Keratinocyte (primary cell): ENCODE data around the gene ANKZF1. TPM values are rescaled to one million over a fixed set of nuclear protein-coding genes. Genes with fewer than 3 reads are reported as not detected.
"Not testable (repeated sequence)": the region's sequence is repeated elsewhere in the genome, so short reads cannot be mapped to it uniquely, and the experiment has no call there.

Experiments
- DNase-seq: peaks from one replicate; pipeline ENCODE4 v3.0.0-alpha.2; 2011; ENCODE audit warnings: low read depth, missing footprints, low spot score
- FAIRE-seq: peaks from 2 replicates; lab custom pipeline; 2011; peaks lifted over from hg19 to GRCh38; lab: Jason Lieb, UNC
- H2AFZ ChIP-seq: 2 replicates; pipeline ENCODE4 v1.6.0; 2012; ENCODE audit warnings: low read length, control low read depth, inconsistent platforms; ENCODE audit not compliant: control insufficient read depth
- H3K27ac ChIP-seq: 2 replicates; pipeline ENCODE4 v1.5.1; 2011; ENCODE audit warnings: low read length; ENCODE audit not compliant: control insufficient read depth, insufficient read depth
- H3K27me3 ChIP-seq: 3 replicates; pipeline ENCODE4 v1.6.0; 2011; ENCODE audit warnings: low read length; ENCODE audit not compliant: control insufficient read depth, insufficient read depth; ENCODE audit errors: extremely low read depth
- H3K36me3 ChIP-seq, 2 experiments: 2 replicates in 1 of 2; 3 replicates in 1 of 2; pipeline ENCODE4 v1.5.1; 2011; ENCODE audit warnings: low read length in 2 of 2, mild to moderate bottlenecking in 1 of 2; ENCODE audit not compliant: control insufficient read depth in 2 of 2, insufficient read depth in 2 of 2; ENCODE audit errors: extremely low read depth in 1 of 2
- H3K4me1 ChIP-seq: 3 replicates; pipeline ENCODE4 v1.5.1; 2011; ENCODE audit warnings: low read length; ENCODE audit not compliant: control insufficient read depth, insufficient read depth; ENCODE audit errors: extremely low read depth
- H3K4me2 ChIP-seq: 3 replicates; pipeline ENCODE4 v1.6.0; 2011; ENCODE audit warnings: low read depth, low read length; ENCODE audit not compliant: control insufficient read depth, insufficient read depth; ENCODE audit errors: extremely low read depth
- H3K4me3 ChIP-seq, 3 experiments: fragments of 200-600 bp in 1 of 3; sonication (generic) in 1 of 3; 2 replicates in 2 of 3; 3 replicates in 1 of 3; pipeline ENCODE4 v1.5.1; 2011 to 2016; ENCODE audit warnings: low read length in 3 of 3, mild to moderate bottlenecking in 3 of 3, control low read depth in 2 of 3, inconsistent platforms in 1 of 3, low read depth in 1 of 3, mixed read lengths in 1 of 3, mixed run types in 1 of 3, moderate library complexity in 1 of 3; ENCODE audit not compliant: control insufficient read depth in 2 of 3, insufficient read depth in 2 of 3; ENCODE audit errors: extremely low read depth in 1 of 3
- H3K79me2 ChIP-seq: 2 replicates; pipeline ENCODE4 v1.6.0; 2012; ENCODE audit warnings: low read length; ENCODE audit not compliant: control insufficient read depth, insufficient read depth
- H3K9ac ChIP-seq: 3 replicates; pipeline ENCODE4 v1.6.0; 2011; ENCODE audit warnings: low read length; ENCODE audit not compliant: control insufficient read depth, insufficient read depth; ENCODE audit errors: extremely low read depth
- H3K9me1 ChIP-seq: 3 replicates; pipeline ENCODE4 v1.6.0; 2011; ENCODE audit warnings: low read length; ENCODE audit not compliant: control insufficient read depth, insufficient read depth; ENCODE audit errors: extremely low read depth
- H3K9me3 ChIP-seq: 2 replicates; pipeline ENCODE4 v1.5.1; 2012; ENCODE audit warnings: low read depth, low read length; ENCODE audit not compliant: control insufficient read depth
- H4K20me1 ChIP-seq: 3 replicates; pipeline ENCODE4 v1.6.0; 2011; ENCODE audit warnings: low read length; ENCODE audit not compliant: control insufficient read depth, insufficient read depth; ENCODE audit errors: extremely low read depth
- EZH2 ChIP-seq: IDR thresholded peaks from one replicate; pipeline ENCODE4 v1.6.1; 2012; ENCODE audit warnings: inconsistent platforms, mild to moderate bottlenecking, low read length, moderate library complexity
- dilution Hi-C: fragments of 300-500 bp; cut with MboI; formaldehyde crosslinking; loops from one replicate; pipeline ENCODE4 v1.7.0; 2020; ENCODE audit warnings: low sequenced_read_pairs; ENCODE audit not compliant: extremely low pct_ligation_motif_present
- polyA plus RNA-seq, 5 experiments: library from polyadenylated mRNA; depleted of rRNA in 3 of 5; stranded (reverse) in 3 of 5; stranded (forward) in 1 of 5; unstranded in 1 of 5; fragments of >200 nt; gene quantifications; 1 replicate in 1 of 5; 2 replicates in 3 of 5; 3 replicates in 1 of 5; pipeline versions ENCODE4 v1.2.1 to v1.2.3, GENCODE V29; 2011 to 2012; ENCODE audit warnings: missing spikeins in 2 of 5, low read depth in 1 of 5, low replicate concordance in 1 of 5
- TF ChIP-seq, protein P1 (sequence below), 3 experiments: IDR thresholded peaks in 1 of 3; conservative IDR thresholded peaks in 1 of 3; optimal IDR thresholded peaks in 1 of 3; 2 replicates in 2 of 3; 3 replicates in 1 of 3; pipeline versions ENCODE3 to v1.5.1; 2011; ENCODE audit warnings: low read length in 3 of 3, mild to moderate bottlenecking in 3 of 3, moderate library complexity in 2 of 3, control low read depth in 1 of 3, inconsistent platforms in 1 of 3; ENCODE audit not compliant: insufficient read depth in 2 of 3; ENCODE audit errors: extremely low read depth in 1 of 3

Gene ANKZF1
- polyA plus RNA-seq, 1 donor (not counting 4 experiments of a cell fraction or from before 2014, with no cell fraction given), result 35.1 TPM

DNA sequence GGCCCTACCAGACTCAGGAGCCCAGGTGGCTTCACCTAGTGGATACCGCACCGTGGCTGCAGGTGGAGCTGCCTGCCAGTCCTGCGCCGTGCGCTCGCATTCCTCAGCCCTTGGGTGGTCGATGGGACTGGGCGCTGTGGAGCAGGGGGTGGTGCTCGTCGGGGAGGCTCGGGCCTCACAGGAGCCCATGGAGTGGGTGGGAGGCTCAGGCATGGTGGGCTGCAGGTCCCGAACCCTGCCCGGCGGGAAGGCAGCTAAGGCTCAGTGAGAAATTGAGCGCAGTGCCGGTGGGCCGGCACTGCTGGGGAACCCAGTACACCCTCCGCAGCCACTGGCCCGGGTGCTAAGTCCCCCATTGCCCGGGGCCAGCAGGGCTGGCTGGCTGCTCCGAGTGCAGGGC, 28.3 kb upstream of the ANKZF1 start:
- not testable (repeated sequence) for H4K20me1 ChIP-seq, FAIRE-seq, H3K4me1 ChIP-seq

DNA sequence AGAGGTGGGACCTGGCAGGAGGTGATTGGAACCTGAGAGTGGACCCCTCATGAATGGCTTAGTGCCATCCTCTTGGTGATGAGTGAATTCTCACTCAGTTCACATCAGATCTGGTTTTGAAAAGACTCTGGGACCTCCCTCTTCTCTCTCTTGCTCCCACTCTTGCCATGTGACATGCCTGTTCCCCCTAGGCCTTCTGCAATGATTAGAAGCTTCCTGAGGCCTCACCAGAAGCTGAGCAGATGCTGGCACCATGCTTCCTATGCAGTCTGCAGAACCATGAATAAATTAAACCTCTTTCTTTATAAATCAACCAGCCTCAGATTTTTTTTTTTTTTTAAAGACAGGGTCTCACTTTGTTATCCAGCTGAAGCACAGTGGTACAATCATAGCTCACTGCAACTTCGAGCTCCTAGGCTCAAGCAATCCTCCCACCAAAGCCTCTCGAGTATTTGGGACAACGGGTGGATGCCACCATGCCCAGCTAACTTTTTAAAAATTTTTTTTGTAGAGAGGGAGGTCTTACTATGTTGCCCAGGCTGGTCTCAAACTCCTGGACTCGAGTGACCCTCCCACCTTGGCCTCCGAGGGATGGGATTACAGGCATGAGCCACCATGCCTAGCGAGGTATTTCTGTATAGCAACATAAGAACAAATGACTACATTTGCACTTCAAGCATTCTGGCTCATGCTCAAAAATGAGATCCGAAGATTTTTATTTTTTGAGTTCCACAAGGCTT, 25.0 kb upstream of the ANKZF1 start:
- H4K20me1 ChIP-seq, result no peaks in the 10 kb centered on the region
- peaks cover 7 to 13% of the 10 kb centered on the region in 2 experiments for H3K36me3 ChIP-seq
- FAIRE-seq, result no peak
- no peak overlapping the region for H3K27ac ChIP-seq
- no peaks in the 10 kb centered on the region for H3K27me3 ChIP-seq
- dilution Hi-C loops, result no loop called here
- no peak for TF ChIP-seq EZH2
- TF ChIP-seq, protein P1, sequence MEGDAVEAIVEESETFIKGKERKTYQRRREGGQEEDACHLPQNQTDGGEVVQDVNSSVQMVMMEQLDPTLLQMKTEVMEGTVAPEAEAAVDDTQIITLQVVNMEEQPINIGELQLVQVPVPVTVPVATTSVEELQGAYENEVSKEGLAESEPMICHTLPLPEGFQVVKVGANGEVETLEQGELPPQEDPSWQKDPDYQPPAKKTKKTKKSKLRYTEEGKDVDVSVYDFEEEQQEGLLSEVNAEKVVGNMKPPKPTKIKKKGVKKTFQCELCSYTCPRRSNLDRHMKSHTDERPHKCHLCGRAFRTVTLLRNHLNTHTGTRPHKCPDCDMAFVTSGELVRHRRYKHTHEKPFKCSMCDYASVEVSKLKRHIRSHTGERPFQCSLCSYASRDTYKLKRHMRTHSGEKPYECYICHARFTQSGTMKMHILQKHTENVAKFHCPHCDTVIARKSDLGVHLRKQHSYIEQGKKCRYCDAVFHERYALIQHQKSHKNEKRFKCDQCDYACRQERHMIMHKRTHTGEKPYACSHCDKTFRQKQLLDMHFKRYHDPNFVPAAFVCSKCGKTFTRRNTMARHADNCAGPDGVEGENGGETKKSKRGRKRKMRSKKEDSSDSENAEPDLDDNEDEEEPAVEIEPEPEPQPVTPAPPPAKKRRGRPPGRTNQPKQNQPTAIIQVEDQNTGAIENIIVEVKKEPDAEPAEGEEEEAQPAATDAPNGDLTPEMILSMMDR (optimal IDR thresholded peaks at IDR 0.05 in 1 of 3, IDR thresholded peaks at IDR 0.05 in 1 of 3, conservative IDR thresholded peaks at IDR 0.05 in 1 of 3; ENCODE audit: extremely low read depth in 1 of 3, insufficient read depth in 2 of 3, low read length in 3 of 3), result no peak
- no peaks in the 10 kb centered on the region for H3K79me2 ChIP-seq
- H3K4me3 ChIP-seq, result no peak overlapping the region
- H2AFZ ChIP-seq, result no peak overlapping the region
- H3K4me1 ChIP-seq, result peaks cover 16% of the 10 kb centered on the region
- no peak for DNase-seq
- H3K4me2 ChIP-seq, result no peak overlapping the region
- no peaks in the 10 kb centered on the region for H3K9me3 ChIP-seq
- no peak overlapping the region for H3K9ac ChIP-seq
- H3K9me1 ChIP-seq, result no peaks in the 10 kb centered on the region

More for the DNA sequence above, 28.3 kb upstream of the ANKZF1 start:
- DNase-seq, H3K4me3 ChIP-seq, H3K9me1 ChIP-seq, H3K79me2 ChIP-seq, H3K9ac ChIP-seq, H3K36me3 ChIP-seq, H3K9me3 ChIP-seq, H3K4me2 ChIP-seq, H3K27ac ChIP-seq, dilution Hi-C loops, H3K27me3 ChIP-seq, H2AFZ ChIP-seq: not testable (repeated sequence)

DNA sequence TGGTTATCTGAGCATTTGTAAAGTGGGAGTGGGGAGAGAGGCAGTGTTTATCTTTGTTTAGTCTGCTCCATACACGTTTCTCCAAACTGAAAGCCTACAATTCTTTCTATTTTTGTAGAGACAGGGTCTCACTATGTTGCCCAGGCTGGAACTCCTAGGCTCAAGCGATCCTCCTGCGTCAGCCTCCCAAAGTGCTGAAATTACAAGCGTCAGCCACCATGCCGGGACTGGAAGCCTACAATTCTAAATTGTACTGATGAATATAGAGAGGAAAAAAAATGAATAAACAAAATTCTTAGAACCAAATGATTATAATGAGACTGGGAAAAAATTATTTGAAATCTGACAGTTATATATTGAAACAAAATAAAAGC, 24.5 kb upstream of the ANKZF1 start:
- dilution Hi-C loops, result no loop called here
- FAIRE-seq (no peak), DNase-seq (no peak)
- no peak overlapping the region for H3K9ac ChIP-seq
- H3K9me1 ChIP-seq, result no peaks in the 10 kb centered on the region
- TF ChIP-seq, protein P1 (optimal IDR thresholded peaks at IDR 0.05 in 1 of 3, IDR thresholded peaks at IDR 0.05 in 1 of 3, conservative IDR thresholded peaks at IDR 0.05 in 1 of 3; ENCODE audit: extremely low read depth in 1 of 3, insufficient read depth in 2 of 3, low read length in 3 of 3), result no peak
- no peak for TF ChIP-seq EZH2
- H3K4me2 ChIP-seq, result no peak overlapping the region
- H2AFZ ChIP-seq, result no peak overlapping the region
- no peaks in the 10 kb centered on the region for H4K20me1 ChIP-seq
- no peaks in the 10 kb centered on the region for H3K27me3 ChIP-seq
- H3K79me2 ChIP-seq, result no peaks in the 10 kb centered on the region
- peaks cover 7 to 13% of the 10 kb centered on the region in 2 experiments for H3K36me3 ChIP-seq
- H3K9me3 ChIP-seq, result no peaks in the 10 kb centered on the region
- H3K4me1 ChIP-seq, result peaks cover 16% of the 10 kb centered on the region
- H3K27ac ChIP-seq, result no peak overlapping the region
- no peak overlapping the region for H3K4me3 ChIP-seq
